ENCODE results near the gene B4GALT6. TPM values are rescaled to one million over a fixed set of nuclear protein-coding genes. Genes with fewer than 3 reads are reported as not detected.

B4GALT6 gene
- total and polyA plus RNA-seq, 9 of the 15 experiments (the other 6 are each of a cell fraction or from before 2014, with no cell fraction given), result 0.03 to 0.27 (median 0.08) TPM

DNA sequence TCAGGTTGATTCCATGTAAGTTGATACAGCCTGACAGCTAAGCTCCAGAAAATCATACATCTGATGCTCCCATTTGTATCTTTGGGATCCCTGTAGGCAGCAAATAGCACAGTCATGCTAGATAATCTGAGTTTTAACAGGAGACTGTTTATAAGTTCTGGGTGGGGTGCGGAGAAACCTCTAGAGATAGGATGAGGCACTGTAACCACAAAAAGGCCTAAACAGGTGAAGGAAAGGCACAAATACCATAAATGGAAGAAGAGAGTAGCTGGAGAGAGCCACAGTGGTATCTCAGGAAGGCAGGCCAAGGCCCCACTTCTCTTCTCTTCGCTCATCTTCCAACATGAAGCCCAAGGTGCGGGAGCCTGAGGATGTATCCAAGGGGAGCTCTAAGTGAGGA, 18.1 kb upstream of the B4GALT6 start (continued):
- TF ChIP-seq, protein P1, sequence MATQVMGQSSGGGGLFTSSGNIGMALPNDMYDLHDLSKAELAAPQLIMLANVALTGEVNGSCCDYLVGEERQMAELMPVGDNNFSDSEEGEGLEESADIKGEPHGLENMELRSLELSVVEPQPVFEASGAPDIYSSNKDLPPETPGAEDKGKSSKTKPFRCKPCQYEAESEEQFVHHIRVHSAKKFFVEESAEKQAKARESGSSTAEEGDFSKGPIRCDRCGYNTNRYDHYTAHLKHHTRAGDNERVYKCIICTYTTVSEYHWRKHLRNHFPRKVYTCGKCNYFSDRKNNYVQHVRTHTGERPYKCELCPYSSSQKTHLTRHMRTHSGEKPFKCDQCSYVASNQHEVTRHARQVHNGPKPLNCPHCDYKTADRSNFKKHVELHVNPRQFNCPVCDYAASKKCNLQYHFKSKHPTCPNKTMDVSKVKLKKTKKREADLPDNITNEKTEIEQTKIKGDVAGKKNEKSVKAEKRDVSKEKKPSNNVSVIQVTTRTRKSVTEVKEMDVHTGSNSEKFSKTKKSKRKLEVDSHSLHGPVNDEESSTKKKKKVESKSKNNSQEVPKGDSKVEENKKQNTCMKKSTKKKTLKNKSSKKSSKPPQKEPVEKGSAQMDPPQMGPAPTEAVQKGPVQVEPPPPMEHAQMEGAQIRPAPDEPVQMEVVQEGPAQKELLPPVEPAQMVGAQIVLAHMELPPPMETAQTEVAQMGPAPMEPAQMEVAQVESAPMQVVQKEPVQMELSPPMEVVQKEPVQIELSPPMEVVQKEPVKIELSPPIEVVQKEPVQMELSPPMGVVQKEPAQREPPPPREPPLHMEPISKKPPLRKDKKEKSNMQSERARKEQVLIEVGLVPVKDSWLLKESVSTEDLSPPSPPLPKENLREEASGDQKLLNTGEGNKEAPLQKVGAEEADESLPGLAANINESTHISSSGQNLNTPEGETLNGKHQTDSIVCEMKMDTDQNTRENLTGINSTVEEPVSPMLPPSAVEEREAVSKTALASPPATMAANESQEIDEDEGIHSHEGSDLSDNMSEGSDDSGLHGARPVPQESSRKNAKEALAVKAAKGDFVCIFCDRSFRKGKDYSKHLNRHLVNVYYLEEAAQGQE (IDR thresholded peaks at IDR 0.05; ENCODE audit: borderline replicate concordance), result no peak
- TF ChIP-seq, protein P1 (CRISPR knock-in tag; IDR thresholded peaks at IDR 0.05; ENCODE audit: low read depth), result no peak
- peak; percentile 94 for TF ChIP-seq MAFG (tag; conservative IDR thresholded peaks at IDR 0.05)
- peak; percentile 43; the same call in 1 of the 2 replicates for TF ChIP-seq NFE2L1 (tag; IDR thresholded peaks at IDR 0.05; ENCODE audit: borderline replicate concordance, low read depth)
- TF ChIP-seq ETS2 (tag; IDR thresholded peaks at IDR 0.05; ENCODE audit: borderline replicate concordance, poor library complexity, severe bottlenecking), result no peak
- no peak for TF ChIP-seq BDP1 (IDR thresholded peaks at IDR 0.05; ENCODE audit: insufficient read depth, insufficient read length)
- TF ChIP-seq ILK (tag; IDR thresholded peaks at IDR 0.05; ENCODE audit: borderline replicate concordance, low read depth), result no peak
- TF ChIP-seq SOX6 (IDR thresholded peaks at IDR 0.05), result peak; percentile 71
- TF ChIP-seq POLR2H (tag; IDR thresholded peaks at IDR 0.05; ENCODE audit: low read depth), result no peak
- TF ChIP-seq ZBTB1 (CRISPR knock-in tag; IDR thresholded peaks at IDR 0.05; ENCODE audit: borderline replicate concordance, low read depth), result no peak
- no peak for TF ChIP-seq ZNF79 (CRISPR knock-in tag; IDR thresholded peaks at IDR 0.05; ENCODE audit: low read depth)
- TF ChIP-seq NR1H2 (CRISPR knock-in tag; IDR thresholded peaks at IDR 0.05), result no peak
- TF ChIP-seq, protein P2, sequence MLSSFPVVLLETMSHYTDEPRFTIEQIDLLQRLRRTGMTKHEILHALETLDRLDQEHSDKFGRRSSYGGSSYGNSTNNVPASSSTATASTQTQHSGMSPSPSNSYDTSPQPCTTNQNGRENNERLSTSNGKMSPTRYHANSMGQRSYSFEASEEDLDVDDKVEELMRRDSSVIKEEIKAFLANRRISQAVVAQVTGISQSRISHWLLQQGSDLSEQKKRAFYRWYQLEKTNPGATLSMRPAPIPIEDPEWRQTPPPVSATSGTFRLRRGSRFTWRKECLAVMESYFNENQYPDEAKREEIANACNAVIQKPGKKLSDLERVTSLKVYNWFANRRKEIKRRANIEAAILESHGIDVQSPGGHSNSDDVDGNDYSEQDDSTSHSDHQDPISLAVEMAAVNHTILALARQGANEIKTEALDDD (IDR thresholded peaks at IDR 0.05), result peak; percentile 86
- TF ChIP-seq, protein P3, sequence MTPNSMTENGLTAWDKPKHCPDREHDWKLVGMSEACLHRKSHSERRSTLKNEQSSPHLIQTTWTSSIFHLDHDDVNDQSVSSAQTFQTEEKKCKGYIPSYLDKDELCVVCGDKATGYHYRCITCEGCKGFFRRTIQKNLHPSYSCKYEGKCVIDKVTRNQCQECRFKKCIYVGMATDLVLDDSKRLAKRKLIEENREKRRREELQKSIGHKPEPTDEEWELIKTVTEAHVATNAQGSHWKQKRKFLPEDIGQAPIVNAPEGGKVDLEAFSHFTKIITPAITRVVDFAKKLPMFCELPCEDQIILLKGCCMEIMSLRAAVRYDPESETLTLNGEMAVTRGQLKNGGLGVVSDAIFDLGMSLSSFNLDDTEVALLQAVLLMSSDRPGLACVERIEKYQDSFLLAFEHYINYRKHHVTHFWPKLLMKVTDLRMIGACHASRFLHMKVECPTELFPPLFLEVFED (CRISPR knock-in tag; conservative IDR thresholded peaks at IDR 0.05), result no peak
- no peak for TF ChIP-seq HNRNPLL (IDR thresholded peaks at IDR 0.05; ENCODE audit: low read depth, low read length, poor library complexity, severe bottlenecking)
